SK-N-SH treated with all-trans-retinoic acid at 6 μM for 48 hours (cell line): Measurements from ENCODE around the gene ARHGAP28.

Experiments used
- ATAC-seq: fragments of 200-7000 bp; cut with Tn5 transposase; 3 replicates; pipeline ENCODE4 v1.9.1; 2020; ENCODE audit warnings: mild to moderate bottlenecking, moderate library complexity
- ARNTL ChIP-seq: fragments of 450-650 bp; formaldehyde crosslinking; IDR thresholded peaks from 2 replicates; pipeline ENCODE4 v1.5.0; 2020; ENCODE audit warnings: low read depth, mild to moderate bottlenecking, moderate library complexity, borderline replicate concordance
- BACH2 ChIP-seq: fragments of 250-450 bp; sonication (Bioruptor Pico); IDR thresholded peaks from 2 replicates; pipeline ENCODE4 v1.9.0; 2021; ENCODE audit warnings: mild to moderate bottlenecking, borderline replicate concordance
- ESRRG ChIP-seq: fragments of 250-450 bp; sonication (Bioruptor Pico); IDR thresholded peaks from 2 replicates; pipeline ENCODE4 v1.6.1; 2021; ENCODE audit warnings: mild to moderate bottlenecking
- GLIS3 ChIP-seq: fragments of 250-450 bp; sonication (Bioruptor Pico); IDR thresholded peaks from 2 replicates; pipeline ENCODE4 v1.5.0; 2020; ENCODE audit warnings: mild to moderate bottlenecking, moderate library complexity
- ISL1 ChIP-seq: fragments of 250-450 bp; sonication (Bioruptor Pico); IDR thresholded peaks from 2 replicates; pipeline ENCODE4 v2.1.2; 2022; ENCODE audit warnings: mild to moderate bottlenecking, moderate library complexity
- OSR1 ChIP-seq: fragments of 250-450 bp; sonication (Bioruptor Pico); IDR thresholded peaks from 2 replicates; pipeline ENCODE4 v1.8.0; 2022; ENCODE audit warnings: moderate library complexity, mild to moderate bottlenecking, inconsistent platforms
- PPARA ChIP-seq: fragments of 250-450 bp; sonication (Bioruptor Pico); IDR thresholded peaks from 2 replicates; pipeline ENCODE4 v1.5.0; 2020; ENCODE audit warnings: mild to moderate bottlenecking, borderline replicate concordance
- RARB ChIP-seq: fragments of 250-450 bp; sonication (Bioruptor Pico); IDR thresholded peaks from 2 replicates; pipeline ENCODE4 v1.8.0; 2021; ENCODE audit warnings: mild to moderate bottlenecking, moderate library complexity
- SNAI2 ChIP-seq: fragments of 250-450 bp; sonication (Bioruptor Pico); IDR thresholded peaks from 2 replicates; pipeline ENCODE4 v1.5.0; 2020; ENCODE audit warnings: mild to moderate bottlenecking, moderate library complexity
- TCF4 ChIP-seq: fragments of 250-450 bp; sonication (Bioruptor Pico); IDR thresholded peaks from 2 replicates; pipeline ENCODE4 v1.8.0; 2021; ENCODE audit warnings: mild to moderate bottlenecking, moderate library complexity, borderline replicate concordance
- TOX ChIP-seq: fragments of 250-450 bp; sonication (Bioruptor Pico); IDR thresholded peaks from 2 replicates; pipeline ENCODE4 v1.8.0; 2021; ENCODE audit warnings: mild to moderate bottlenecking, moderate library complexity, borderline replicate concordance
- ZC3H10 ChIP-seq: fragments of 250-450 bp; sonication (Bioruptor Pico); IDR thresholded peaks from 2 replicates; pipeline ENCODE4 v1.5.1; 2021; ENCODE audit warnings: mild to moderate bottlenecking, moderate library complexity
- ZFP3 ChIP-seq: fragments of 250-450 bp; sonication (Bioruptor Pico); IDR thresholded peaks from 2 replicates; pipeline ENCODE4 v1.5.0; 2020; ENCODE audit warnings: mild to moderate bottlenecking, moderate library complexity
- ZNF565 ChIP-seq: fragments of 450-650 bp; formaldehyde crosslinking; conservative IDR thresholded peaks from 2 replicates; pipeline ENCODE4 v1.5.0; 2020; ENCODE audit warnings: low read depth, mild to moderate bottlenecking, moderate library complexity
- ZNF70 ChIP-seq: fragments of 450-650 bp; formaldehyde crosslinking; IDR thresholded peaks from 2 replicates; pipeline ENCODE4 v1.5.0; 2020; ENCODE audit warnings: mild to moderate bottlenecking, moderate library complexity
- TF ChIP-seq, protein P1 (sequence below): fragments of 250-450 bp; sonication (Bioruptor Pico); IDR thresholded peaks from 2 replicates; pipeline ENCODE4 v1.5.1; 2020; ENCODE audit warnings: low read depth, mild to moderate bottlenecking, moderate library complexity
- TF ChIP-seq, protein P2 (sequence below): fragments of 250-450 bp; sonication (Bioruptor Pico); IDR thresholded peaks from 2 replicates; pipeline ENCODE4 v1.5.1; 2021; ENCODE audit warnings: mild to moderate bottlenecking, moderate library complexity
- TF ChIP-seq, protein P3 (sequence below): fragments of 250-450 bp; sonication (Bioruptor Pico); IDR thresholded peaks from 2 replicates; pipeline ENCODE4 v1.8.0; 2020; ENCODE audit warnings: mild to moderate bottlenecking, moderate library complexity, borderline replicate concordance
- TF ChIP-seq, protein P4 (sequence below): fragments of 250-450 bp; sonication (Bioruptor Pico); IDR thresholded peaks from 2 replicates; pipeline ENCODE4 v1.8.0; 2021; ENCODE audit warnings: low read depth, mild to moderate bottlenecking, moderate library complexity, borderline replicate concordance
- TF ChIP-seq, protein P5 (sequence below): fragments of 250-450 bp; sonication (Bioruptor Pico); IDR thresholded peaks from 2 replicates; pipeline ENCODE4 v1.5.0; 2020; ENCODE audit warnings: mild to moderate bottlenecking, moderate library complexity

The ARHGAP28 gene

DNA sequence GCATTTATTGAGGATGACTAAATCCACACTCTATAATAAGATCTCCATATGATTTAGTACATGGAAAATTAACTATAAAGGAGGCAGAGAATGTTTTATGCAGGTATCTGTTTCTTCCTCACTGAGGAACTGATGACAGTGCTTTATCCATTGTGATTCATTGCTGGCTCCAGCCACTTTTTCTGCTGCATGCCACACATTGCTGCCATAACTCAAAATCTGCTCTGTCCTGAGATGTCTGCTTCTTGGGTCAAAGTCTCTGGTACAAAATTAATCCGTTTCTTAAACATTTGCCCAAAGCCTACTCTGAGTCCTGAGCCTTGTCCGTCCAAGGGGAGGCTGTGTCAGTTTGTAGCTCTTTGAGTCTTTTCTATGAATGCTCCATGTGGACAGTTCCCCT lies 15.5 kb upstream of the ARHGAP28 start:
- peak; percentile 85 for ATAC-seq
- TF ChIP-seq, protein P1, sequence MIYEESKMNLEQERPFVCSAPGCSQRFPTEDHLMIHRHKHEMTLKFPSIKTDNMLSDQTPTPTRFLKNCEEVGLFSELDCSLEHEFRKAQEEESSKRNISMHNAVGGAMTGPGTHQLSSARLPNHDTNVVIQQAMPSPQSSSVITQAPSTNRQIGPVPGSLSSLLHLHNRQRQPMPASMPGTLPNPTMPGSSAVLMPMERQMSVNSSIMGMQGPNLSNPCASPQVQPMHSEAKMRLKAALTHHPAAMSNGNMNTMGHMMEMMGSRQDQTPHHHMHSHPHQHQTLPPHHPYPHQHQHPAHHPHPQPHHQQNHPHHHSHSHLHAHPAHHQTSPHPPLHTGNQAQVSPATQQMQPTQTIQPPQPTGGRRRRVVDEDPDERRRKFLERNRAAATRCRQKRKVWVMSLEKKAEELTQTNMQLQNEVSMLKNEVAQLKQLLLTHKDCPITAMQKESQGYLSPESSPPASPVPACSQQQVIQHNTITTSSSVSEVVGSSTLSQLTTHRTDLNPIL (CRISPR knock-in tag), result peak; percentile 41; the same call in 1 of the 2 replicates
- TF ChIP-seq BACH2, result no peak
- TF ChIP-seq ZFP3 (CRISPR knock-in tag), result peak; percentile 52; the same call in 1 of the 2 replicates
- TF ChIP-seq RARB (CRISPR knock-in tag), result no peak
- peak; percentile 56; the same call in 1 of the 2 replicates for TF ChIP-seq ESRRG (CRISPR knock-in tag)
- TF ChIP-seq GLIS3 (CRISPR knock-in tag), result no peak
- TF ChIP-seq ISL1 (CRISPR knock-in tag), result peak; percentile 89
- TF ChIP-seq SNAI2 (CRISPR knock-in tag), result 0 out of 2 replicates have a peak, but pooled peaks have one; percentile 7
- TF ChIP-seq, protein P2, sequence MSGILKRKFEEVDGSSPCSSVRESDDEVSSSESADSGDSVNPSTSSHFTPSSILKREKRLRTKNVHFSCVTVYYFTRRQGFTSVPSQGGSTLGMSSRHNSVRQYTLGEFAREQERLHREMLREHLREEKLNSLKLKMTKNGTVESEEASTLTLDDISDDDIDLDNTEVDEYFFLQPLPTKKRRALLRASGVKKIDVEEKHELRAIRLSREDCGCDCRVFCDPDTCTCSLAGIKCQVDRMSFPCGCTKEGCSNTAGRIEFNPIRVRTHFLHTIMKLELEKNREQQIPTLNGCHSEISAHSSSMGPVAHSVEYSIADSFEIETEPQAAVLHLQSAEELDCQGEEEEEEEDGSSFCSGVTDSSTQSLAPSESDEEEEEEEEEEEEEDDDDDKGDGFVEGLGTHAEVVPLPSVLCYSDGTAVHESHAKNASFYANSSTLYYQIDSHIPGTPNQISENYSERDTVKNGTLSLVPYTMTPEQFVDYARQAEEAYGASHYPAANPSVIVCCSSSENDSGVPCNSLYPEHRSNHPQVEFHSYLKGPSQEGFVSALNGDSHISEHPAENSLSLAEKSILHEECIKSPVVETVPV, result peak; percentile 55; the same call in 1 of the 2 replicates
- no peak for TF ChIP-seq ZNF70

- no peak for ATAC-seq
- TF ChIP-seq, protein P3, sequence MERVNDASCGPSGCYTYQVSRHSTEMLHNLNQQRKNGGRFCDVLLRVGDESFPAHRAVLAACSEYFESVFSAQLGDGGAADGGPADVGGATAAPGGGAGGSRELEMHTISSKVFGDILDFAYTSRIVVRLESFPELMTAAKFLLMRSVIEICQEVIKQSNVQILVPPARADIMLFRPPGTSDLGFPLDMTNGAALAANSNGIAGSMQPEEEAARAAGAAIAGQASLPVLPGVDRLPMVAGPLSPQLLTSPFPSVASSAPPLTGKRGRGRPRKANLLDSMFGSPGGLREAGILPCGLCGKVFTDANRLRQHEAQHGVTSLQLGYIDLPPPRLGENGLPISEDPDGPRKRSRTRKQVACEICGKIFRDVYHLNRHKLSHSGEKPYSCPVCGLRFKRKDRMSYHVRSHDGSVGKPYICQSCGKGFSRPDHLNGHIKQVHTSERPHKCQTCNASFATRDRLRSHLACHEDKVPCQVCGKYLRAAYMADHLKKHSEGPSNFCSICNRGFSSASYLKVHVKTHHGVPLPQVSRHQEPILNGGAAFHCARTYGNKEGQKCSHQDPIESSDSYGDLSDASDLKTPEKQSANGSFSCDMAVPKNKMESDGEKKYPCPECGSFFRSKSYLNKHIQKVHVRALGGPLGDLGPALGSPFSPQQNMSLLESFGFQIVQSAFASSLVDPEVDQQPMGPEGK (CRISPR knock-in tag), result no peak
- TF ChIP-seq SNAI2 (CRISPR knock-in tag) (no peak), ARNTL (no peak), ISL1 (CRISPR knock-in tag) (no peak), OSR1 (CRISPR knock-in tag) (no peak), ZNF565 (no peak), ZC3H10 (CRISPR knock-in tag) (no peak), TOX (no peak), PPARA (CRISPR knock-in tag) (no peak), ESRRG (CRISPR knock-in tag) (no peak), BACH2 (no peak), ZFP3 (CRISPR knock-in tag) (no peak), TCF4 (no peak)
- TF ChIP-seq, protein P4, sequence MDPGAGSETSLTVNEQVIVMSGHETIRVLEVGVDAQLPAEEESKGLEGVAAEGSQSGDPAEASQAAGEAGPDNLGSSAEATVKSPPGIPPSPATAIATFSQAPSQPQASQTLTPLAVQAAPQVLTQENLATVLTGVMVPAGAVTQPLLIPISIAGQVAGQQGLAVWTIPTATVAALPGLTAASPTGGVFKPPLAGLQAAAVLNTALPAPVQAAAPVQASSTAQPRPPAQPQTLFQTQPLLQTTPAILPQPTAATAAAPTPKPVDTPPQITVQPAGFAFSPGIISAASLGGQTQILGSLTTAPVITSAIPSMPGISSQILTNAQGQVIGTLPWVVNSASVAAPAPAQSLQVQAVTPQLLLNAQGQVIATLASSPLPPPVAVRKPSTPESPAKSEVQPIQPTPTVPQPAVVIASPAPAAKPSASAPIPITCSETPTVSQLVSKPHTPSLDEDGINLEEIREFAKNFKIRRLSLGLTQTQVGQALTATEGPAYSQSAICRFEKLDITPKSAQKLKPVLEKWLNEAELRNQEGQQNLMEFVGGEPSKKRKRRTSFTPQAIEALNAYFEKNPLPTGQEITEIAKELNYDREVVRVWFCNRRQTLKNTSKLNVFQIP (CRISPR knock-in tag), result no peak
- TF ChIP-seq, protein P2, result no peak
- TF ChIP-seq, protein P5, sequence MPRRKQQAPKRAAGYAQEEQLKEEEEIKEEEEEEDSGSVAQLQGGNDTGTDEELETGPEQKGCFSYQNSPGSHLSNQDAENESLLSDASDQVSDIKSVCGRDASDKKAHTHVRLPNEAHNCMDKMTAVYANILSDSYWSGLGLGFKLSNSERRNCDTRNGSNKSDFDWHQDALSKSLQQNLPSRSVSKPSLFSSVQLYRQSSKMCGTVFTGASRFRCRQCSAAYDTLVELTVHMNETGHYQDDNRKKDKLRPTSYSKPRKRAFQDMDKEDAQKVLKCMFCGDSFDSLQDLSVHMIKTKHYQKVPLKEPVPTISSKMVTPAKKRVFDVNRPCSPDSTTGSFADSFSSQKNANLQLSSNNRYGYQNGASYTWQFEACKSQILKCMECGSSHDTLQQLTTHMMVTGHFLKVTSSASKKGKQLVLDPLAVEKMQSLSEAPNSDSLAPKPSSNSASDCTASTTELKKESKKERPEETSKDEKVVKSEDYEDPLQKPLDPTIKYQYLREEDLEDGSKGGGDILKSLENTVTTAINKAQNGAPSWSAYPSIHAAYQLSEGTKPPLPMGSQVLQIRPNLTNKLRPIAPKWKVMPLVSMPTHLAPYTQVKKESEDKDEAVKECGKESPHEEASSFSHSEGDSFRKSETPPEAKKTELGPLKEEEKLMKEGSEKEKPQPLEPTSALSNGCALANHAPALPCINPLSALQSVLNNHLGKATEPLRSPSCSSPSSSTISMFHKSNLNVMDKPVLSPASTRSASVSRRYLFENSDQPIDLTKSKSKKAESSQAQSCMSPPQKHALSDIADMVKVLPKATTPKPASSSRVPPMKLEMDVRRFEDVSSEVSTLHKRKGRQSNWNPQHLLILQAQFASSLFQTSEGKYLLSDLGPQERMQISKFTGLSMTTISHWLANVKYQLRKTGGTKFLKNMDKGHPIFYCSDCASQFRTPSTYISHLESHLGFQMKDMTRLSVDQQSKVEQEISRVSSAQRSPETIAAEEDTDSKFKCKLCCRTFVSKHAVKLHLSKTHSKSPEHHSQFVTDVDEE (CRISPR knock-in tag), result no peak
- TF ChIP-seq, protein P1 (CRISPR knock-in tag), result no peak
Observed at GRCh38 chr18:6718267-6718666, 11.2 kb upstream of the ARHGAP28 start.
